ENCODE measurements around the gene EXD3. TPM values are rescaled to one million over a fixed set of nuclear protein-coding genes. Genes with fewer than 3 reads are reported as not detected.

EXD3 gene
- total and polyA plus RNA-seq, 2 experiments from 2014 or later, result 32.3 to 72.1 TPM

DNA sequence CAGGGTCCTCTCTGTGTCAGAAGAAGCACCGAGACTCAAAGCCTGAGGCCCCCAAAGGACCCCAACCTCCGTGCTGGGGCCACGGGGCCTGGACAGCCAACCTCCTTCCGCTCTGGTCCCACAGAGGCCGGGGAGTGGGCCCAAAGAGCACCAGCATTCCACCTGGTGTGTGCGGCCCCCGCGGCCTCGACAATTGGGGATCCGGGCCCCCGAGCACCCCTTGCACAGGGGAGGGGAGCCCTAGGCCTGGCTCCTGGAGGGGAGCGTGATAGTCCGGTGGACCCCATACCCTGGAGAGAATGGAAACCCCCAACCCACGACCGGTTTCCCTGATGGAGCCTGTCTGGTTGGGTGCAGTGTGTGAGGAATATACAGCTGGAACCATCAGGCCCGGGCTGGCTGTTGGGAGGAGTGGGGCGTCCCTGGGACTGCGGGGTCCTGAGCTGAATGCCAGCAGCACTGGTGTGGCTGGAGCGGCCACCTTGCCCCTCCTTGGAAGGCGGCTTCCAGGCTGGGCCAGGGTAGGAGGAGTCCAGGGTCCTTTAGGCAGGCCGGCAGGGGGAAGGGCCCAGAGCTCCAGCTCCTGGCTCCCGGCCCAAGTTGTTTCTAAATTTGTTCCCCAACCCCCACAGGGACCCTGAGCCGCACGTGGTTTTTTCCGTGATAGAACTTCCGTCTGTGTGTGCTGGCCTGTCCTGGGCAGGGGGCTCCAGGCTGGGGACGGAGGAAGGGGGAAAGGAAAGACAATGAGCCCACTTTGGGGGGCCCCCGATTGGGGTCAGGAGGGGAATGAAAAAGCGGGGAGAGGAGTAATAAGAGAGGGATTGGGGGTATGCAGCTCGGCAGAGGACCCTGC lies 146.3 kb downstream of the EXD3 start:
- peak; percentile 86 to 94 for DNase-seq (ENCODE audit: low read depth in 1 of 2, low spot score in 1 of 2)
- peak overlapping the region; percentile 26 for H3K4me3 ChIP-seq
- peak overlapping the region; percentile 98 for H3K27ac ChIP-seq
- peaks cover 9% of the 10 kb centered on the region for H3K36me3 ChIP-seq
- H3K9me3 ChIP-seq (ENCODE audit: low read depth), result no peaks in the 10 kb centered on the region
- peaks cover 32% of the 10 kb centered on the region for H3K4me1 ChIP-seq (ENCODE audit: low read depth)
- TF ChIP-seq, protein P1, sequence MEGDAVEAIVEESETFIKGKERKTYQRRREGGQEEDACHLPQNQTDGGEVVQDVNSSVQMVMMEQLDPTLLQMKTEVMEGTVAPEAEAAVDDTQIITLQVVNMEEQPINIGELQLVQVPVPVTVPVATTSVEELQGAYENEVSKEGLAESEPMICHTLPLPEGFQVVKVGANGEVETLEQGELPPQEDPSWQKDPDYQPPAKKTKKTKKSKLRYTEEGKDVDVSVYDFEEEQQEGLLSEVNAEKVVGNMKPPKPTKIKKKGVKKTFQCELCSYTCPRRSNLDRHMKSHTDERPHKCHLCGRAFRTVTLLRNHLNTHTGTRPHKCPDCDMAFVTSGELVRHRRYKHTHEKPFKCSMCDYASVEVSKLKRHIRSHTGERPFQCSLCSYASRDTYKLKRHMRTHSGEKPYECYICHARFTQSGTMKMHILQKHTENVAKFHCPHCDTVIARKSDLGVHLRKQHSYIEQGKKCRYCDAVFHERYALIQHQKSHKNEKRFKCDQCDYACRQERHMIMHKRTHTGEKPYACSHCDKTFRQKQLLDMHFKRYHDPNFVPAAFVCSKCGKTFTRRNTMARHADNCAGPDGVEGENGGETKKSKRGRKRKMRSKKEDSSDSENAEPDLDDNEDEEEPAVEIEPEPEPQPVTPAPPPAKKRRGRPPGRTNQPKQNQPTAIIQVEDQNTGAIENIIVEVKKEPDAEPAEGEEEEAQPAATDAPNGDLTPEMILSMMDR (IDR thresholded peaks at IDR 0.05; ENCODE audit: low read depth, low read length), result no peak
- peaks cover 5% of the 10 kb centered on the region for H3K27me3 ChIP-seq

DNA sequence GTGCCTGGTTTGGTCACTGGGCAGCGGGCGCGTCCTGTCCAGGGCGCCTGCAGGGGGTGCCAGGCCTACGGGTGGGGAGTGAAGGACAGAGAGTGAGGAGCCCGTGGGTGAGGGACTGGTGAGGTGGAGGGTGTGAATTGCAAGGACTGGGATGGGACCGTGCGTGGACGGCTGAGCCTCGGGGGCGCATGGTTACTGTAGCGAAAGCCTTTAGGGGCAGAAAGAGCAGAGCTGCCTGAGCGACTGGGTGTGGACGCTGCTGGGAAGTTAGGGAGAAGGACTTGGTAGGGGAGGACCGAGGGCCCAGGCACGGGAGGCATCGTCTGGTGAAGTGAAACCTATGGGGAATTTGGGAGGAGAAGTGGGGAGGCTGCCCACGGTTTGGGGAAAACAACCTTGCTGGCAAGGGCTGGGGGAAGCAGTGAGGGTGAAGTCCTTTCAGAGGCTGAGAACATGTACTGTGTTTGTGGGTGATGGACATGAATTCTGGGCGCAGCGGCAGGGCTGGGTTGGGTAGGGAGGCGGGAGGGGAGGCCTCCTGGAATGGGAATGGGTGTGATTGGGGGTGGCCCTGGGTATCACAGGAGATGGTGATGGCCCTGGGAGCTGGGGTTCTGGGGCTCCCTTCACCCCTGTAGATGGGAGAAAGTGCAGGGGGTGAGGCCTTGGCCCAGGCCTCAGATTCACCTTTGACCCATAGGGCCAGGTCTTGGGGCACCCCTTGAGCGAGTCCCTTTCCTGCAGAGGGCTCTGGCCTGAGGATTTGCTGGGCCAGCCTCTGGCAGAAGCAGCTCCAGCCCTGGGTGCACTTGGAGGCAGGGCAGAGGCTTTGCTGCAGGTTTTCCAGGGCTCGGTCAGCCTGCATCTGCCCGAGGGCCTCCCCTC lies 147.1 kb downstream of the EXD3 start:
- peaks cover 9% of the 10 kb centered on the region for H3K36me3 ChIP-seq
- no peak overlapping the region for H3K4me3 ChIP-seq
- peaks cover 32% of the 10 kb centered on the region for H3K4me1 ChIP-seq (ENCODE audit: low read depth)
- no peaks in the 10 kb centered on the region for H3K9me3 ChIP-seq (ENCODE audit: low read depth)
- peak overlapping the region; percentile 98 for H3K27ac ChIP-seq
- no peak for DNase-seq (ENCODE audit: low read depth in 1 of 2, low spot score in 1 of 2)
- H3K27me3 ChIP-seq, result no peaks in the 10 kb centered on the region
- TF ChIP-seq, protein P1 (IDR thresholded peaks at IDR 0.05; ENCODE audit: low read depth, low read length), result no peak

DNA sequence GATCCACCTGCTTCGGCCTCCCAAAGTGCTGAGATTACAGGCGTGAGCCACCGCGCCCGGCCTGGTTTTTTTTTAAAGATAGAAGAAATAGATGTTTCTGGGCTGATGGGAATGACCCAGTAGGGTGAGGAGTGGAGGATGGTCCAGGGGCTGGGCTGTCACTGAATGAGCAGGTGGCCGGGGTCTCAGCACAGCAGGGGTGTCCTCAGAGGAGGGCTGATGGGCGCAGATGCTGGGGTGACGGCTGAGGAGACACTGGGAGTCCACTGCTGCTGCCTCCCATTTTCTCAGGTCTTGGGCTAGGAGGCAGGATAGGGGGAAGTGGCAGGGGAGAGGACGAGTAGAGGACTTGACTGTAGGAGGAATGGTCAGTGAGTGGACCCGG lies 147.8 kb downstream of the EXD3 start:
- TF ChIP-seq, protein P1 (IDR thresholded peaks at IDR 0.05; ENCODE audit: low read depth, low read length), result no peak
- peaks cover 9% of the 10 kb centered on the region for H3K36me3 ChIP-seq
- peak overlapping the region; percentile 98 for H3K27ac ChIP-seq
- H3K4me1 ChIP-seq (ENCODE audit: low read depth), result peaks cover 29% of the 10 kb centered on the region
- DNase-seq (ENCODE audit: low read depth in 1 of 2, low spot score in 1 of 2), result no peak
- no peaks in the 10 kb centered on the region for H3K27me3 ChIP-seq
- H3K4me3 ChIP-seq, result no peak overlapping the region
- no peaks in the 10 kb centered on the region for H3K9me3 ChIP-seq (ENCODE audit: low read depth)

GRCh38 chr9:137273611-137274320 lies 149.2 kb downstream of the EXD3 start:
- Histone ChIP-seq H3K9me3 (ENCODE audit: low read depth) (no peaks in the 10 kb centered on the region), H3K4me1 (ENCODE audit: low read depth) (peaks cover 29% of the 10 kb centered on the region), H3K27ac (peak overlapping the region; percentile 13), H3K4me3 (no peak overlapping the region), H3K36me3 (peaks cover 8% of the 10 kb centered on the region), H3K27me3 (no peaks in the 10 kb centered on the region)
- DNase-seq (ENCODE audit: low read depth in 1 of 2, low spot score in 1 of 2), result no peak
- TF ChIP-seq, protein P1 (IDR thresholded peaks at IDR 0.05; ENCODE audit: low read depth, low read length), result no peak

DNA sequence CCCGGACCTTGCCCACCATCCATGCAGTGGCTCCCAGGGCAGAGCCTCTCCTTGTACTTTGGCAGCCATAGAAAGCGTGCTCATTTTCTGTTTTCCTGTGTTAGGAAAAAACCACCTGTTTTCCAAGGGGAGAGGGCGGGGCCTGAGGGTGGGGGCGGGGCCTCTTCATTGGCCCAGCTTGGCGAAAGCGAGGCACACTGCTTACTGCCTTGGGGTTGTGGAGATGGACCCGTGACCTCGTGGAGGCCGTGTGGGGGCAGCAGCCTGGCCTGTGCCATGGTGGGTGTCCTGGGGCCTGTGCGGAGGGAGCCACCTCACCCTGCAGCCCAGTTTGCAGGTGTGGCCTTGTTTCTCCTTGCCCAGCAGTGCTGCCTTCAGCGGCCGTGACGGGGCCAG lies 149.9 kb downstream of the EXD3 start:
- H3K27ac ChIP-seq, result no peak overlapping the region
- H3K4me3 ChIP-seq, result no peak overlapping the region
- TF ChIP-seq, protein P1 (IDR thresholded peaks at IDR 0.05; ENCODE audit: low read depth, low read length), result no peak
- H3K27me3 ChIP-seq, result no peaks in the 10 kb centered on the region
- peaks cover 9% of the 10 kb centered on the region for H3K36me3 ChIP-seq
- H3K4me1 ChIP-seq (ENCODE audit: low read depth), result peaks cover 25% of the 10 kb centered on the region
- H3K9me3 ChIP-seq (ENCODE audit: low read depth), result no peaks in the 10 kb centered on the region
- DNase-seq (ENCODE audit: low read depth in 1 of 2, low spot score in 1 of 2), result no peak

All from cardiac muscle cell (in vitro differentiated cells and primary cell).